GM21737 (cell line): ENCODE results near the gene HLA-DMA.

Experiments
- ATAC-seq: cut with Tn5 transposase; IDR thresholded peaks from one replicate; pipeline ENCODE4 v1.9.1; 2021; ENCODE audit warnings: mild to moderate bottlenecking, moderate library complexity; ENCODE audit not compliant: unreplicated experiment

The HLA-DMA gene

DNA sequence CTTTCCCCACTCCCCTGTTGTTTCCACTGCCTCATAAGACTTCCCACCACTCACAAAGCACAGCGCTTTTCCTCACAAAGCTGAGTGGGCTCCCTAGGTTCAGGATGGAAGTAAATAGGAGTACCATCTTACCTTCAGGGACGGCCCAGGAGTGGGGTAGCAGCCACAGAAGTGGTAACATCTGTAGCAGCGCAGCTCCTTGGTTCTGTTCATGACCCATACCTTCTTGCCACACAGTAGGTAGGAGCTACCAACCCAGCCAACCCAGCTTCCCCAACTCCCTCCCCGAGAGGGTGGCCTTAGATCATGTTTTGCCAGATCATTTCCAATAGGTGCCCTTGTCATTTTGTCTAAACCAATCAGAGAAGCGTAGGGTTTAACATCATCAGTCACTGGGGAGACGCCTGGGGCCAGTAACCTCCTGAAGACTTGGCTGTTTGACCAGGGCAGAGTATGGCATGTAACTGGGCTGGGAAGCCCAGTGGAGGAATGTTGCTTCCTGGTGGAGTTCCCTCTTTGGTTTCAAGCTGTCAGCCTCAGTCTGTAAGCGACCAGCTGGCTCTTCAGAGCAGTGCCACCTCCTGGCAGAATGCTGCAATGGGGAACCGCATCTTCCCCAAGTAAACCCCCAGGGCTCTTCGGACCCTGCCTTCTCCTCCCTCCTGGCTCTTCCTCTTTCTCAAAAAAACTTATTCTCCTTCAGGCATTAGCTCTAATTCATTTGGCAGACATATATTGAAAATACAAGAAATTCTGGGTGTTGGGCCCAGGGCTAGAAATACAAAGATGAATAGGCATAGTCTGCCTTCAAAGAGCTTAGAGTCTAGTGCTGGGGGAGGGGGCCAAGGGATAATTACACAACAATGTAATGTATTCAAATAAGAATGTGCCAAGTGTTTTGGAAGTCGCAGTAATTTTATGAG is at the start of gene HLA-DMA:
TSS of gene HLA-DMA (minus strand) at position 281 of the 923 bp plus-strand sequence. CDS start at position 220, 61 bp downstream.
- peak; percentile 83 for ATAC-seq

DNA sequence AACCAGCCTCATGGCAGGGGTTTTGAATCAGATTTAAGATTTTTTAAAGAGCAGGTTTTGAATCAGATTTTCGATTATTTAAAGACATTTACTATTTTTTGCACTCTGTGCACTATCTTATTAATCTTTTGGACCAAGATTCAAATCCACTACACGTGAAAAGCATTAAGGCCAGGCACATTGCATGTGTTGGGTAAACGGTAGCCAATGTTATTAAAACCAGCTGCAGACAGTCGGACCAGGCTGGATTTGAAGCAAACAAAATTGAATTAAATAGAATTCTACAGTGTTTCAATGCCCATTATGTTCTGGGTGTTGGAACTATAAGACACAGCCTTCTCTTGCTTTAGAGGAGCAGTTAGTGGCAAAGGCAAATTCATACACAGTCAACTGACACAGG is 48.8 kb upstream of the HLA-DMA start:
- no peak for ATAC-seq

GRCh38 chr6:33000055-33000454 is 47.2 kb upstream of the HLA-DMA start:
- ATAC-seq: no peak

DNA sequence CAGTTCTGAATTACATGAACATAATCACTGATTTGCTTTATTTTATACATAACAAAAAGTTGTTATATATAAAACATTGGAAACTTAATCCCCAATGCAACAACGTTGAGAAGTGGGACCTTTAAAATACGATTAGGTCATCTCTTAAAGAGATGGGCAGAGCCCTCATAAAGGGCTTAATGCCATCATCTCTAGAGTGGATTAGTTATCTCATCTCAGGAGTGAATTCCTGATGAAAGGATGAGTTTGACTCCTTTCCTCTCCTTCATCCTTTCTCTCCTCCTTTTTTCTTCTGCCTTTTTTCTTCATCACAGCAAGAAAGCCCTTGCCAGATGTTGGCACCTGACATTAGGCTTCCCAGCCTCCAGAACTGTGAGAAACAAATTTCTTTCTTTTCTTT is 42.6 kb upstream of the HLA-DMA start:
- no peak for ATAC-seq

DNA sequence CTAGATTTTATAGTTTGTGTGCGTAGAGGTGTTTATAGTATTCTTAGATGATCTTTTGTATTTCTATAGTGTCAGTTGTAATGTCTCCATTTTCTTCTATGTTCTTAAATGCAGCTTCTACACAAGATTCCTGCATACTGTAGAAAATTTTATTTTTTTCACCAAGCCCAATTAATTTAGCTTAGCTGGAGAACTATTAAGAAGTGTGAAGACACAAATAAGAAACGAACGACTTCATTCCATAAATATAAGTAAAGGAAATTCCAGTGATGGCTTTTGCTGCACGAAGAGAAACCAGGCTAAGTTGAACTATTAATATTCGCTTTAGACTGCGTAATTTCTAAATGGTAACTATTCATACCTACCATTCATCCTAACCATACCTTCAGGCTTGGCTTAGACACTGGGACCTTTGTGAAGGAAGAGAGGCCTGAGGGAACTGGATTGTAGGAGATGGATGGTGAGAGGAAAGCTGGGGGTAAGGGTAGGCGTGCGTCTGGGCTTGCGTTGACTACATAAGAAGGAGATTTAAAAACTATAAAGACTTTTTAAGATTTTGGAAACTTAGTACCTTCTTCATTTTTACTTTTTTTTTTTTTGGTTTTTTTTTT is 40.6 kb upstream of the HLA-DMA start:
- ATAC-seq: no peak

DNA sequence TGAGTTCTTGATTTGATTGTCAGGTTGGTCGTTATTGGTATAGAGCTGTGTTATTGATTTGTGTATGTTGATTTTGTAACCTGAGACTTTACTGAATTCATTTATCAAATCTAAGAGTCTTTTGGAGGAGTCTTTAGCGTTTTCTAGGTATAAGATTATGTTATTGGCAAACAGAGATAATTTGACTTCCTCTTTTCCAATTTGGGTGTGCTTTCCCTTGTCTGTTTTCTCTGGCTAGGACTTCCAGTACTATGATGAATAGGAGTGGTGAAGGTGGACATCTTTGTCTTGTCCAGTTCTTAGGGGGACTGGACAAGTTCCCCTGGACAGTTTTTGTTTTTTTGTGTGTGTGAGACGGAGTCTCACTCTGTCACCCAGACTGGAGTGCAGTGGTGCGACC is 39.1 kb upstream of the HLA-DMA start:
- no peak for ATAC-seq

GRCh38 chr6:32989368-32989767 is 36.5 kb upstream of the HLA-DMA start:
- ATAC-seq: no peak

DNA sequence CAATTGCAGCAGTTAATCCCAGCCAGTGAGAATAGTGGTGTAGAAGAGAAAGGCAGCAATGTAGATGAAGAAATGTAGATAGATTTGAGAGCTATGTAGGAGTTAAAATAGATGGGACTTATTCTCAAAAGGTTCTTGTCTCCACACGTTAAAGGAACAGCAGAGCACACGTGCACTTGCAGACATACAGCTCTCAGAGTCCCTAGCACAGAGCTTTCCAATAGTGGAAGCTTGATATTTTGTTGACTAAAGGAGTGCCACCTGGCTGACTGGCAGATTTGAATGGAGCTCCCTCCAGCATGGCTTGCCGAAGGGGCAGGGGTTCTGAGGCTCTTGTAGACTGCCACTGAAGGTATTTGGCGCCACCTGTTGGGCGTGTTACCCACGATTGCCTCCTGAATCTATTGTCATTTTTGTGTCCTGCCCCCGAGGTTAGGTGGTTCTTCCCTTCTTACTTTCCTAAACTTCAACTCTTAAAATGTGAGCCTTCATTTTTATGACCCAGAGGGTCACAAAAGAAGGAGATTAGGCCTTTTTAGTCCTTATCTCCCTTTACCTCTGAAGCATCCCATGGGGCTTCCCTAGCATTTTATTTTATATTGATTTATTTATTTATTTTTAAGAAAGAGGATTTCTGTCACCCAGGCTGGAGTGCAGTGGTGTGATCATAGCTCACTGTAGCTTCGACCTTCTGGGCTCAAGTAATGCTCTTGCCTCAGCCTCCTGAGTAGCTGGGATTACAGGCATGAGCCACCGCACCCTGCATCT is 31.9 kb upstream of the HLA-DMA start:
- ATAC-seq: peak; percentile 49

GRCh38 chr6:32983964-32984621 is 31.2 kb upstream of the HLA-DMA start:
- ATAC-seq: no peak

- no peak for ATAC-seq
Observed at GRCh38 chr6:32983493-32983848, 30.6 kb upstream of the HLA-DMA start.

GRCh38 chr6:32982702-32983492 is 30.0 kb upstream of the HLA-DMA start:
- no peak for ATAC-seq

- ATAC-seq: no peak
Observed at GRCh38 chr6:32982084-32982701, 29.3 kb upstream of the HLA-DMA start.

- no peak for ATAC-seq
Observed at GRCh38 chr6:32980488-32981038, 27.7 kb upstream of the HLA-DMA start.

- no peak for ATAC-seq
Observed at GRCh38 chr6:32979720-32980487, 27.0 kb upstream of the HLA-DMA start.

DNA sequence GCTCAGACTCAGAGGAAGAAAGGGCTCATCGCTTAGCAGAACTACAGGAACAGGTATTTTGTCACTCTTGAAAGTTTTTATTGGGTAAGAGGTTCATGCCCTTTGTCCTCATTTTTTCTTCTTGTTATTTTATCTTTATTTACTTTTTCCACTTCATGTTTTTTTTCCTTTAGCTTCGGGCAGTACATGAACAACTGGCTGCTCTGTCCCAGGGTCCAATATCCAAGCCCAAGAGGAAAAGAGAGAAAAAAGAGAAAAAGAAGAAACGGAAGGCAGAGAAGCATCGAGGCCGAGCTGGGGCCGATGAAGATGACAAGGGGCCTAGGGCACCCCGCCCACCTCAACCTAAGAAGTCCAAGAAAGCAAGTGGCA is 25.0 kb upstream of the HLA-DMA start:
- no peak for ATAC-seq

DNA sequence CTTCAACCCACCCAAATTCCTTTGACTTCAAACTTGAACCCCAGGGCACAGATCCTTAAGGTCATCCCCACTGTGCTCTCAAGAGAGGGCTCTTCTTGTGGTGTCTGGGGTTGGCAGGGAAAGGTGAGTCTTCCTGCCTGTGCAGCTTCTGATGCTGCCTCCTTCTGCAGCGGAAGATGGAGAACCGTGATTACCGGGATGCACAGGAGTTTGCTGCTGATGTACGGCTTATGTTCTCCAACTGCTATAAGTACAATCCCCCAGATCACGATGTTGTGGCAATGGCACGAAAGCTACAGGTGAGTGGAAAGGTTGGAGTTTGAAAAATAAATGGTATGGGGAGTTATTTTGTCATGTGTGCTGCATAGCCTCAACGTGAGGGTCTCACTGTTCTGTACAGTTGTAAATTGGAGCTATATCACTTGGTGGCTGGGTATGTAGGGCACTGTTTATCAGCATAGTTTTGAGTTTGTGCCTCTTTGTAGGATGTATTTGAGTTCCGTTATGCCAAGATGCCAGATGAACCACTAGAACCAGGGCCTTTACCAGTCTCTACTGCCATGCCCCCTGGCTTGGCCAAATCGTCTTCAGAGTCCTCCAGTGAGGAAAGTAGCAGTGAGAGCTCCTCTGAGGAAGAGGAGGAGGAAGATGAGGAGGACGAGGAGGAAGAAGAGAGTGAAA is 24.5 kb upstream of the HLA-DMA start:
- ATAC-seq: no peak

DNA sequence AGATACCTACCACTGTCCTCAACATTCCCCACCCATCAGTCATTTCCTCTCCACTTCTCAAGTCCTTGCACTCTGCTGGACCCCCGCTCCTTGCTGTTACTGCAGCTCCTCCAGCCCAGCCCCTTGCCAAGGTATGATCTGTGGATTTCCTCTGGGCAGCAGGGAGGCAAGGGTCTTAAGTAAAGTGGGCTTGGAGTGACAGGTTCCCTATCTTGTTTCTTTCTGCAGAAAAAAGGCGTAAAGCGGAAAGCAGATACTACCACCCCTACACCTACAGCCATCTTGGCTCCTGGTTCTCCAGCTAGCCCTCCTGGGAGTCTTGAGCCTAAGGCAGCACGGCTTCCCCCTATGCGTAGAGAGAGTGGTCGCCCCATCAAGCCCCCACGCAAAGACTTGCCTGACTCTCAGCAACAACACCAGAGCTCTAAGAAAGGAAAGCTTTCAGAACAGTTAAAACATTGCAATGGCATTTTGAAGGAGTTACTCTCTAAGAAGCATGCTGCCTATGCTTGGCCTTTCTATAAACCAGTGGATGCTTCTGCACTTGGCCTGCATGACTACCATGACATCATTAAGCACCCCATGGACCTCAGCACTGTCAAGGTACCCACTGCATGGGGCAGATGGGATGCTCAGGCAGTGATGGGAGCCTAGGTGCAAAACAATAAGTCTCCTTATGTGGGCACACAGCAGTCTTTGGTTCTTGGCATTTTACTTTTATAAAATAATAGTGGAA is 23.6 kb upstream of the HLA-DMA start:
- no peak for ATAC-seq

DNA sequence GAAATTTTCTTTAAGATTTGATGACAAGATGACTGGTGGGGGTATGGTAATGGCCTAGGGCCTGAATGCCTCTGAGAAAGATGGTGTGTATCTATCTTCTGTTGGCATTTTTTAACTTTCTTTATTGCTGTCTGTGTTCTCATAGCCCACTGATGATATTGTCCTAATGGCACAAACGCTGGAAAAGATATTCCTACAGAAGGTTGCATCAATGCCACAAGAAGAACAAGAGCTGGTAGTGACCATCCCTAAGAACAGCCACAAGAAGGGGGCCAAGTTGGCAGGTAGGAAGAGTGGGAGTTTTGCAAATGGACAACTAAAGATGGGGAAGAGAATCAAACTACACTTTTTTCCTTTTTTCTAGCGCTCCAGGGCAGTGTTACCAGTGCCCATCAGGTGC is 23.0 kb upstream of the HLA-DMA start:
- ATAC-seq: no peak
